DMS153 (cell line): Measurements from ENCODE around the gene TFAP2E.
"Not testable (repeated sequence)": the region's sequence is repeated elsewhere in the genome, so short reads cannot be mapped to it uniquely, and the experiment has no call there.

Source experiments
- DNase-seq: peaks from one replicate; lab custom pipeline; 2025; lab: John Stamatoyannopoulos, UW

The TFAP2E gene

DNA sequence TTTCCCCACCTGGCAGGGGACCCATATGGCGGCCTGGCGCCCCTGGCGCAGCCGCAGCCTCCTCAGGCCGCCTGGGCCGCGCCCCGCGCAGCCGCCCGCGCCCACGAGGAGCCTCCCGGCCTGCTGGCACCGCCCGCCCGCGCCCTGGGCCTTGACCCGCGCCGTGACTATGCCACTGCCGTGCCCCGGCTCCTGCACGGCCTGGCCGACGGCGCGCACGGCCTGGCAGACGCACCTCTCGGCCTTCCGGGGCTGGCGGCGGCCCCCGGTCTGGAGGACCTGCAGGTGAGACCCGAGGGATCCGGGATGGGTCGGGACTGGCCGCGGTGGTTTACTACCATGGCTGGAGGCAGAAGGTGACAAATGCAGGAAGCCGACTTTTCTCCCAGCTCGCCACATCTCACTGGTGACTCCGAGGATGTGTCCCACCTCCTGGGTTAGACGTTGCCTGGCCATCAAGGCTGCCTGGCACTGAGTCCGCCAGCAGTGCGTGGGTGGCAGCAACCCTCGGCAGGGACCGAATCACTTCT lies 1.1 kb downstream of the TFAP2E start:
- no peak for DNase-seq

DNA sequence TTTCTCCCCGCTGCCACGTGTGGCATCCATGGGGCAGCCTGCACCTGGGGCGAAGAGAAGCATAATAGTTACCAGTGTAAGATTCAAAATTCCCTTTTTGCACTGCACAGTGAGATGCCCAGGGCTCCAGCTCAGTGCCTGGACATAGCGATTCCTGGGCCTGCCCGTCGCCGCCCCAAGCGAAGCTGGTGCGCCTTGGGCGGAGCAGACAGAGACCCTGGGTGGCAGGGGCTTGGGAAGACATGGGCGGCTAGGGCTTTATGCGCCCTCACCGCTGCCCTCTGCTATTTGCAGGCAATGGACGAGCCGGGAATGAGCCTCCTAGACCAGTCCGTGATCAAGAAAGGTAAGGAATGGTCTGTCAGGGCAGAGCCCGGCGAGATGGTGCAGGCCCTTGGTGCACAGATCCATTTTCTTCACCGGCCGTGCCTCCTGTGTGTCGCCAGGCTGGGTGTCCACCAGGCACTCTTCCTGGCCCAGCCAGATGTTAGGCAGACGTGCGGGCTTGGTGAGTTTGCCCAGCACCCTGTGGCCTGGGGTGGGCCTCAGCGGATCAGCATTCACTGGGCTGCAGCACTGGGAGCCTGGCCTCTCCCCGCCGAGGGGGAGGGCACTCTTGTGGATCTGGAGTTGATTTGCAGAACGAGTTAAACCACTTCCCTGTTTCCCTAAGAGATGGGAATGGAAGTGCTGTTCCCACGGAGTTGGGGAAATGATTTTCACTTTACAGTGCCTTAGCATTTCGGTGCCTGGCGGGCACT lies 1.7 kb downstream of the TFAP2E start:
- no peak for DNase-seq

DNA sequence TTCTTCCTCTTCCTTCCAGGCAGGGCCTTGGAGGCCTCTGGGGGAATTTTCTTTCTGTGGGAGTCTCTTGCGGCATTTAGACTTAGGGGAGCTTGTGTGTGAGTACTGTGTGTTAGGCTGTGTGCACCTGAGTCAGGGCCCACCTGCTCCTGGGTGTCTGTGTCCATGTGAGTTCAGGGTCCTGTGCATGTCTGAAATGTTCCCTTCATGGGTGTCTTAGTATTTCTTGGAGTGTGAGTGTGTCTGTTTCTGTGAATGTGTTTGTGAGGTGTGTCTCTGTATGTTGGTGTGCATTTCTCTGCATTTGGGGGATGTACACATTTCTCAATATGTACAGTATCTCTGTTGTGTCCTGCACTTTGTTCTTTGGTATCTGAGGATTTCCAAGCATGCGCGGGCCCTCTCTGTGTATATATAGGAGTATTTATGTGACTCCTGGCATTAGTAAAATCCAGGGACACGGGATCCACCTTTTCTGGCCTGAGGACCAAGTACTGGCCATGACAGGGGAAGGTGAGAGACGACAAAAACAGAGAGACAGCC lies 2.4 kb downstream of the TFAP2E start:
- DNase-seq = no peak

DNA sequence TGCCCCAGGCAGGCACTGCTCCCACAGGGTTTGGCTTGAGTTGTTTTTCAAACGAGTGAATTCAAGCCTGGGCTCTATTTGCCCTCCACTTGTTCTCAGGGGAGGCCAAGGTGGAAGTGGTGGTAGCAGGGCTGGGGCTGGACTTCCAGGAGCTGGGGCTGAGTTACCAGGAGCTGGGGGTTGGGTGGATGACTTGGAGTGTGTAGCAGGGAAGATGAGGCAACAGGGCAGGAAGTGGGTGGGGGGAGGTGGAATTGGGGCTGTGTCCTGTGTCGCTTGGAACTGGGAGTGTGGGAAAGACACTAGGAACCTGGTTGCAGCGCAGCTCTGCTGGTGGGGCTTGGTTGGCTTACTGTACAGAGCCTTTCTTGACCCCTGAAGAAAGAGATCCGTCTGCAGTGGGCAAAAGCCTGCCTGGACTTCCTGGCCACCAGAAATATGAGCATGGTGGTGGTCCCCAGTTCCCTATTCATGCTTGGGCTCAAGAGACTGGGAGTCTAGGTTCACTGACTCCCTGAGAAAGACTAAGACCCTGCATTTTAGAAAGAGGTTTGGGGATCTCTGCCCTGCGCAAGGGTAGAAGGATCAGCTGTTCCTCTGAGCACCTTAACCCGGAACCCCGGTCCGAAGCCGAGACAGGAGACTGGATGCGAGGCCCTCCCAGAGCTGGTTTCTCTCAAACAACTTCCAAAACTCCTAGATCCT lies 3.1 kb downstream of the TFAP2E start:
- no peak for DNase-seq

DNA sequence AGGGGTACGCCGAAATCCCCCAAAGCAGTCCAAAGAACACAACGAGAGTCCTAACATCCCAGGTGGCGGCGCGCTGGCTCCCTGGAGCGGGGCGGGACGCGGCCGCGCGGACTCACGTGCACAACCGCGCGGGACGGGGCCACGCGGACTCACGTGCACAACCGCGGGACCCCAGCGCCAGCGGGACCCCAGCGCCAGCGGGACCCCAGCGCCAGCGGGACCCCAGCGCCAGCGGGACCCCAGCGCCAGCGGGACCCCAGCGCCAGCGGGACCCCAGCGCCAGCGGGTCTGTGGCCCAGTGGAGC lies 3.6 kb downstream of the TFAP2E start:
- DNase-seq = not testable (repeated sequence)

DNA sequence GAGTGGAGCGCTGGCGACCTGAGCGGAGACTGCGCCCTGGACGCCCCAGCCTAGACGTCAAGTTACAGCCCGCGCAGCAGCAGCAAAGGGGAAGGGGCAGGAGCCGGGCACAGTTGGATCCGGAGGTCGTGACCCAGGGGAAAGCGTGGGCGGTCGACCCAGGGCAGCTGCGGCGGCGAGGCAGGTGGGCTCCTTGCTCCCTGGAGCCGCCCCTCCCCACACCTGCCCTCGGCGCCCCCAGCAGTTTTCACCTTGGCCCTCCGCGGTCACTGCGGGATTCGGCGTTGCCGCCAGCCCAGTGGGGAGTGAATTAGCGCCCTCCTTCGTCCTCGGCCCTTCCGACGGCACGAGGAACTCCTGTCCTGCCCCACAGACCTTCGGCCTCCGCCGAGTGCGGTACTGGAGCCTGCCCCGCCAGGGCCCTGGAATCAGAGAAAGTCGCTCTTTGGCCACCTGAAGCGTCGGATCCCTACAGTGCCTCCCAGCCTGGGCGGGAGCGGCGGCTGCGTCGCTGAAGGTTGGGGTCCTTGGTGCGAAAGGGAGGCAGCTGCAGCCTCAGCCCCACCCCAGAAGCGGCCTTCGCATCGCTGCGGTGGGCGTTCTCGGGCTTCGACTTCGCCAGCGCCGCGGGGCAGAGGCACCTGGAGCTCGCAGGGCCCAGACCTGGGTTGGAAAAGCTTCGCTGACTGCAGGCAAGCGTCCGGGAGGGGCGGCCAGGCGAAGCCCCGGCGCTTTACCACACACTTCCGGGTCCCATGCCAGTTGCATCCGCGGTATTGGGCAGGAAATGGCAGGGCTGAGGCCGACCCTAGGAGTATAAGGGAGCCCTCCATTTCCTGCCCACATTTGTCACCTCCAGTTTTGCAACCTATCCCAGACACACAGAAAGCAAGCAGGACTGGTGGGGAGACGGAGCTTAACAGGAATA lies 4.2 kb downstream of the TFAP2E start:
- no peak for DNase-seq

DNA sequence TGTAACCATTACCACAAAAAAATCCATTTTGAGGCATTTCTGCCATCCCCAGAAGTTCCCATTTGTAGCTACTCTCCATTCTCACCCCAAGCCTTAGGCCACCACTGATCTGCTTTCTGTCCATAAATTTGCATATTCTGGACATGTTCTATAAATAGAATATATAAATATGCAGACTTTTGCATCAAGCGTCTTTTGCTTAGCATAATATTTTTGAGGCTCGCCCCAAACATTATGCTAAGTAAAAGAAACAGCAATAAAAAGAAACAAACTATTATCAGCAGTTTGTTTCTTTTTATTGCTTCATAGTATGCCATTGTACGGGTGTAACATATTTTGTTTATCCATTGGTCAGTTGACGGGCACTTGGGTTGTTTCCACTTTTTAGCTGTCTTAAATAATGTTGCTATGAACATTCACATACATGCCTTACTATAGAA lies 7.9 kb downstream of the TFAP2E start:
- no peak for DNase-seq

DNA sequence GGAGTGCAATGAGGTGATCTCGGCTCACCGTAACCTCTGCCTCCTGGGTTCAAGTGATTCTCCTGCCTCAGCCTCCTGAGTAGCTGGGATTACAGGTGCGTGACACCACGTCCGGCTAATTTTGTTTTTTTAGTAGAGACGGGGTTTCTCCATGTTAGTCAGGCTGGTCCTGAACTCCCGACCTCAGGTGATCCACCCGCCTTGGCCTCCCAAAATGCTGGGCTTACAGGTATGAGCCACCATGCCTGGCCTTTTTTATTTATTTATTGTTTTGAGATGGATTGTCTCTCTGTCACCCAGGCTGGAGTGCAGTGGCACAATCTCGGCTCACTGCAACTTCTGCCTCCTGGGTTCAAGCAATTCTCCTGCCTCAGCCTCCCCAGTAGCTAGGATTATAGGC lies 8.5 kb downstream of the TFAP2E start:
- not testable (repeated sequence) for DNase-seq

DNA sequence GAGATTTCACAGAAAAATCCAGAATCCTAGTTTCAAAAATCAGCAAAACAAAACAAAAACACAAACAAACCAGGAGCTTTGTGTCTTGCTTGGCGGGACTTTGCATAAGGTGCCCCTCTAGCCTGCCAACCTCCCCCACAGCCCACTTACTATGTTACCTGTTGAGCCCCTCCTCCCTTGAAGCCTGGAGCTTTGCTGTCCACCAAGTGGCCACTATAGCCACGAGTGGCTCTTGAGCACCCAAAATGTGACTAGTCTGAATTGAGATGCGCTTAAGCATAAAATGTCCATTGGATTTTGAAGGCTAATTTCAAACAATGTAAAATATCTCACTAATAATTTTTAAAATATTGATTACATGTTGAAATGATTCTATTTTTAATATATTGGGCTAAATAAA lies 12.2 kb downstream of the TFAP2E start:
- no peak for DNase-seq

DNA sequence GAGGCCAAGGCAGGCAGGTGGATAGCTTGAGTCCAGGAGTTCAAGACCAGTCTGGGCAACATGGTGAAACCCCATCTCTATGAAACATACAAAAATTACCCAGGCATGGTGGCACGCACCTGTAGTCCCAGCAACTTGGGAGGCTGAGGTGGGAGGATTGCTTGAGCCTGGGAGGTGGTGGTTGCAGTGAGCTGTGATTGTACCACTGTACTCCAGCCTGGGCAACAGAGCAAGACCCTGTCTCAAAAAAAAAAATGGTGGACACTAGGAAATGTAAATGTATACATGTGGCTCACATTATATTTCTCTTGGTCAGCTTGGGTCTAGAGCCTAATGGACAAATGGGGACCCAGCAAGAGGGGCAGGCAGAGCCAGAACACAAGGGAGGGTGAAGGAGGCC lies 12.7 kb downstream of the TFAP2E start:
- DNase-seq = not testable (repeated sequence)

DNA sequence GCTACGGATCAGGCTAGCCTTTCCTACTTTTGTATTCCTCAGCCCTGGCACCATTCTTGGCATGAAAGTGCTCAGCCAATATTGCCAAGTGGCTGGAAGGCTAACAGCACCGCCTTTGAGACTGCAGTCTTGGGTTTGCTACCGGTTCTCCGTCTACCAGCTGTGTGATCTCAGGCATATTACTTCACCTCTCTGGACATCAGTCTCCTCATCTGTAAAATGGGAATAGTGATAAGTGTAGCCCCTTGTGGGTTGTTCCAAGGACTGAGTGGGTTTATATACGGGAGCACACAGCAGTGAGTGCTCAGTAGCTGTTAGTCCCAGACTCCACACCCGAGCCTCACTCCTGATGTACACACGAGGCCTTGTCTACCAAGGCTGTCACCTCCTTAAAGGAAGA lies 13.7 kb downstream of the TFAP2E start:
- DNase-seq = no peak

DNA sequence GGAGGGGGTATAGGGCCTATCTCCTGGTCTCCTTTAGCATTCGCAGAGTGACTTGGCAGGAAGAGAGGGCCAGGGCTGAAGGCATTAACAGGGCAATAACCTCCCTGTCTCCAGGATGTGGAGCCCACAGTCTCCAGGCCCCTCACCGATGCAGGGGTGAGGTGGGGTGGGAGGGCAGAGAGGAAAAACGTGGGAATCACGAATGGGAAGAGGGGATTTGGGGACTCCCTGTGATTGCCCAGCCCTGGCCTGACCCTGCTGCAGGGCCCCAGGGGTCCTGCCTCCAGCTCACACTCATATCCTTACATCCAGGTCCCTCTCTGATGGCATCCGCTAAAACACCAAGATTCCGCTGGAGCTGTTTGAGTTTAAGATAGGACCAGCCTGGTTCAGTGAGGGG lies 14.6 kb downstream of the TFAP2E start:
- DNase-seq = no peak

DNA sequence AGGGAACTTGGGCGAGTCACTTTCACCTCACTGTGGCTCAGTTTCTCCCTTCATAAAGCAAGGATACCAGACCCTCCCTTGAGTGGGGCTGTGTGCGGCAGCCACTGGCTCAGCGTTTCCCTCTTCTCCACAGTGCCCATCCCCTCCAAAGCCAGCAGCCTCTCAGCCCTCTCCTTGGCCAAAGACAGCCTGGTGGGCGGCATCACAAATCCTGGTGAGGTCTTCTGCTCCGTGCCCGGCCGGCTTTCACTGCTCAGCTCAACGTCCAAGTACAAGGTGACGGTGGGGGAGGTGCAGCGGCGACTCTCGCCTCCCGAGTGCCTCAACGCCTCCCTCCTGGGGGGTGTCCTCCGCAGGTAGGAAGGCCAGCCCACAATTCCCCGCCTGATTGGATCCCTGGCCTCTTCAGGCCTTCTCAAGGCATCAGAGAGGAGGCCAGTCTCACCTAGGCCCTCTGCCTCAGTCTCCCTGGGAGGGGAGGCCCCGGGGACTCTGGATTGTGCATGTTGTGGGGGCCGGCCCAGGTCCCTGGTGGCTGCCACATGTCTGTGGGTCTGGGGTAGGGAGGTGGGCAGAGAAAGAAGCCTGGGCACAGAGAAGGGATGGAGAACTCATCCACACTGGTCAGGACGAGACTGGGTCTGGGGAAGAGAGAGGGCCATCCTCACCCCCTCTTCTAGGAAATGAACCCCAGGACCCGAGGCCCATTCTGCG lies 15.2 kb downstream of the TFAP2E start:
- DNase-seq = no peak

DNA sequence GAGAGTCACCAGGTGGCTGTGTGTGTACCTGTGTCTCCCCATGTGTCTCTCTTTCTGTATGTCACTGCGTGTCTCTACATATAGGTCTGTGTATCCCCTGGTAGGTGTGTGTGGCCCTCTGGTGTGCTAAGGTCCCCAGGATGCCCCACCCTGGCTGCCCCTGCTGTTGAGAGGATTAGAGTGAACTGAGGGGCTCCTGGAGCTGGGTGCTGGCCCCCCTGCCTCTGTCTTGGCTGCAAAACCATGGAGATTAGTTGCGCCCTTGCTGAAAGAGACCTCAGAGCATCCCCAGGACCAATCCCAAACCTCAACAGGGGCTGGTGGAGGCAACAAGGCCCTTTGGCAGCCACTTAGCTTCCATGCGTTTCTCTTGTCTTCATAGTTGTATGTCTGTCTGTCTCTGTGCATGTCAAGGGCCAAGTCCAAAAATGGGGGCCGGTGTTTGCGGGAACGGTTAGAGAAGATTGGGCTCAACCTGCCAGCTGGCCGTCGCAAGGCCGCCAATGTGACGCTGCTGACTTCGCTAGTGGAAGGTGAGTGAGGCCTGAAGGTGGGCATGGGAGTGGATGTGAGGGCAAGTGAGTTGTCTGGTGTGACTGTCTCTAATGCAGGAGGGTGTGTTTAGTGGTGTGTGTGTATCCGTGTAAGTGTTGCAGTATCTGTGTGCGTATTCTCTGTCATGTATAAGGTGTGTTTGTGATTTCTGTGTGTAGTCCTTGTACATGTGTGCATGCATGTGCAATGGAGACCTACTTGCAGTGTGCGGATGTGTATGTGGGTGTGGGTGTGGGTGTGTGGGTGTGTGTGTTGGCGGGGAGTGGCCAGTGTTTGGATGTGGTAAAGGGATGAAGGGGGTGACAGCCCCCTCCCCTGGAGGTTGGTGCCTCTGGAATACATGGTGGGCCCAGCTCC lies 16.7 kb downstream of the TFAP2E start:
- no peak for DNase-seq

DNA sequence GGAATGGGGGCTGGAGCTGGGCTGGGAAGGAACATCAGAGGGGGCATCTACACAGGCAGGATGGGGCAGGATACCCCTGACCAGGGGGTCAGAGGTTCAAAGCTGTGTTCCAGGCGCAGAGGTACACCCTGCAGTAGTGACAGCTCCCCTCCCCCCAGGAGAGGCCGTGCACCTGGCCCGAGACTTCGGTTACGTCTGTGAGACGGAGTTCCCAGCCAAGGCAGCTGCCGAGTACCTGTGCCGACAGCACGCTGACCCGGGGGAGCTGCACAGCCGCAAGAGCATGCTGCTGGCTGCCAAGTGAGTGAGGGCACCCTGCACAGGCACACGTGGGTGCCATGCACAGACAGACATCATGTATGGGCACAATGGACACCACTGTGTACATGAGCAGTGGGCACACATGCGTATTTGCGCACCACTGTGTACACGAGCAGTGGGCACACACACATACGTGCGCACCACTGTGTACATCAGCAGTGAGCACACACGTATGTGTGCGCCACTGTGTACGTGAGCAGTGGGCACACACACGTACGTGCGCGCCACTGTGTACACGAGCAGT lies 17.4 kb downstream of the TFAP2E start:
- no peak for DNase-seq

DNA sequence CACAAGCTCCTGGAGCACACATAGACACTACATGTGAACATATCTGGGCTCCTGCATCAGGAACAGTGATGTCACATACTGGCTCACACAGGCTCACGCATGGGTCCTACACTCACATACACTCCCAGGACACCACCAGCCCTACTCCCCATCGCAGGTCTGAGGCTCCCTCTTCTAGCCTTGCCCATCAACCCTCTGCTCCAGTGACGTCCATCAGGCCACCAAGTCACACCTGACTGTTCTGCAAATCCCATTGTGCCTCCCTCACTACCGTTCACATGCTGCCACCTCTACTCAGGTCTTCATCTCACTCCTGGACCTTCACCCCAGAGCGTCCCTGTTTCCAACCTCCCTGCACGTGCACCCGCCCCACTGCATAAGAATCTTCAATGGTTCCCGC lies 18.1 kb downstream of the TFAP2E start:
- DNase-seq = no peak

DNA sequence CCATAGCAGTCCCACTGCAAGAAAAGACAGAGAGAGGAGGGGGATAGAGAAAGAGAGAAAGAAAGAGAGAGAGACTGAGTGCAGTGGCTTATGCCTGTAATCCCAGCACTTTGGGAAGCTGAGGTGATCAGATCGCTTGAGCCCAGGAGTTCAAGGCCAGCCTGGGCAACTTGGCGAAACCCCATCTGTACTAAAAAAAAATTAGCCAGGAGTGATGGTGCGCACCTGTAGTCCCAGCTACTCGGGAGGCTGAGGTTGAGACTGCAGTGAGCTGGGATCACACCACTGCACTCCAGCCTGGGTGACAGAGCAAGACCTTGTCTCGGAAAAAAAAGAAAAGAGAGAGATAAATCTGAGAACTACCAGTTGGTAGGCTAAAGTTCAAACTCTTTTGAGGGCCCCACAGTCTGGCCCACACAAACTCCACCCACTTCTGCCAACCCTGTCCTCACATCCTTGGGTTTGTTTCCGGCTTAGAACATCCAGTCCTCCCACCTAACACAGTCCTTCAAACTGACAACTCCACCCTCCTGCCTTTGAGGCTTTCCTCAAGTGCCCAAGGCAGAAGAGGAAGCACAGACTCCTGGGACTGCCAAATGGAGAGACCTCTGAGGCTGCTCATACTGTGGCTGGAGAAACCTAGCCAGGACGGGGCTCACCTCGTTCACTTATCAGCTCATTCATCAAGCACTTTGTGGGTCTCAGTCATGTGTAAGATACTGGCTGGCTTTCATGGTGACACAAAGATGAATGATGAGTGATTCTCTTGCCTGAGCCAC lies 20.1 kb downstream of the TFAP2E start:
- DNase-seq = no peak

DNA sequence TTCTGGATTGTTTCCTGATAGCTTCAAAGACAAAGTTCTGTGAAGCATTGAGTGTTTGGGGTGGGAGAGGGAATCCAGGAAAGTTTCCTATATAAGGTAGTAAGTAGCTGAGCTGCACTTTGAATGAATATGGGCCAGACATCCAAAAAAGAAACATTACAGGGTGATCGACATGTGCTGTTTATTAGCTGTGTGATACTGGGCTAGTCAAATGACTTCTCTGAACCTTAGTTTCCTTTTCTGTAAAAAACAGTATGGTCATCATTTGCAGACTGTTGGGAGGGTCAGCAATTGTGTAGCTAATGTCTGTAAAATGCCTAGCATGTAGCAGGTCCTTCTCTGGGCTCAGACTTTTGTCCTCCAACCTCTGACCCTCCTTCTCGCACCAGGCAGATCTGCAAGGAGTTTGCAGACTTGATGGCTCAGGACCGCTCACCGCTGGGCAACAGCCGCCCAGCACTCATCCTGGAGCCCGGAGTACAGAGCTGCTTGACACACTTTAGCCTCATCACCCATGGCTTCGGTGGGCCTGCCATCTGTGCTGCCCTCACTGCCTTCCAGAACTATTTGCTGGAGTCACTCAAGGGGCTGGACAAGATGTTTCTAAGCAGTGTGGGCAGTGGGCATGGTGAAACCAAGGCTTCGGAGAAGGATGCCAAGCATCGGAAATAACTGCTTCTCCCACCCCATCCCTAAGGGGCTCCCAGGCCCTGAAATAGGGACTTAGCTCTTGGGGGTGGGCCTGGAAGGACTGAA lies 21.1 kb downstream of the TFAP2E start:
- DNase-seq = no peak

DNA sequence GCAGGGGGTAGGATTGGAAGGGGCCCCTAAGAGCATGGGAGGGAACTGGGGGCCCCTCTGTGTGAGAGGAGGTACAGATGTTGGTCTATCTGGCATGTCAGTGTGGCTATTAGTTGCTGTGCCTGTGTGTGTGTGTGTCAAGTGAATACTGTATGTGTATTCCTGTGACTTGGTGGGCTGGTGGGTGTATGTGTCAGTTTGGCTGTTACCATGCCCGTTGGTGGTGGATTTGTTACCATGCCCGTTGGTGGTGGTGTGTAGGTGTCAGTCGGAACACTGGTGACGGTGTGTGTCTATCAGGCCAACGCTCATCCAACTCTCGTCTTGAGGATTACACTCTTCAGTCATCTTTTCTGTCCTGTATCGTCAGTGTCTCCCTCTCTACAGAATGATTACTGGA lies 22.6 kb downstream of the TFAP2E start:
- DNase-seq = no peak
